Ascending aorta (tissue), 2 donors: ENCODE data around the gene RAB40C. TPM values are rescaled to one million over a fixed set of nuclear protein-coding genes. Genes with fewer than 3 reads are reported as not detected.

ENCODE experiments used
- DNase-seq, 2 donors: peaks; one replicate each; pipeline ENCODE4 v3.0.0-alpha.2; 2019; ENCODE audit warnings: low spot score in 2 of 2
- H3K27ac ChIP-seq, 2 donors: fragments of 200-600 bp; sonication (generic); one replicate each; pipeline ENCODE4 v1.5.1; 2016 to 2017; ENCODE audit warnings: mild to moderate bottlenecking in 1 of 2
- H3K27me3 ChIP-seq: fragments of 200-600 bp; sonication (generic); one replicate; pipeline ENCODE4 v1.5.1; 2017
- H3K36me3 ChIP-seq, 2 donors: fragments of 200-600 bp; sonication (generic); one replicate each; pipeline ENCODE4 v1.5.1; 2016
- H3K4me1 ChIP-seq, 2 donors: fragments of 200-600 bp; sonication (generic); one replicate each; pipeline ENCODE4 v1.5.1; 2016 to 2017; ENCODE audit warnings: mild to moderate bottlenecking in 1 of 2
- H3K4me3 ChIP-seq, 2 donors: fragments of 200-600 bp; sonication (generic); one replicate each; pipeline ENCODE4 v1.5.1; 2016 to 2017; ENCODE audit warnings: mild to moderate bottlenecking in 1 of 2
- H3K9me3 ChIP-seq, 2 donors: fragments of 200-600 bp; sonication (generic); one replicate each; pipeline ENCODE4 v1.5.1; 2016
- intact Hi-C: fragments of 100-400 bp; cut with DNase I; formaldehyde crosslinking; loops from one replicate; pipeline ENCODE4 v1.15.1; 2023
- total RNA-seq: library from RNA; depleted of rRNA; stranded (reverse); fragments of >200 nt; gene quantifications from one replicate; pipeline ENCODE4 v1.1.0, GENCODE V29; 2016
- TF ChIP-seq, protein P1 (sequence below), 3 experiments: fragments of 200-600 bp in 2 of 3; fragments of 450-650 bp in 1 of 3; sonication (generic) in 2 of 3; IDR thresholded peaks; one replicate each; pipeline ENCODE4 v1.5.1; 2016 to 2019; ENCODE audit warnings: antibody characterized with exemption in 3 of 3, mild to moderate bottlenecking in 1 of 3, moderate library complexity in 1 of 3

RAB40C gene
- total RNA-seq, 1 donor from 2014 or later, result 29.8 TPM

DNA sequence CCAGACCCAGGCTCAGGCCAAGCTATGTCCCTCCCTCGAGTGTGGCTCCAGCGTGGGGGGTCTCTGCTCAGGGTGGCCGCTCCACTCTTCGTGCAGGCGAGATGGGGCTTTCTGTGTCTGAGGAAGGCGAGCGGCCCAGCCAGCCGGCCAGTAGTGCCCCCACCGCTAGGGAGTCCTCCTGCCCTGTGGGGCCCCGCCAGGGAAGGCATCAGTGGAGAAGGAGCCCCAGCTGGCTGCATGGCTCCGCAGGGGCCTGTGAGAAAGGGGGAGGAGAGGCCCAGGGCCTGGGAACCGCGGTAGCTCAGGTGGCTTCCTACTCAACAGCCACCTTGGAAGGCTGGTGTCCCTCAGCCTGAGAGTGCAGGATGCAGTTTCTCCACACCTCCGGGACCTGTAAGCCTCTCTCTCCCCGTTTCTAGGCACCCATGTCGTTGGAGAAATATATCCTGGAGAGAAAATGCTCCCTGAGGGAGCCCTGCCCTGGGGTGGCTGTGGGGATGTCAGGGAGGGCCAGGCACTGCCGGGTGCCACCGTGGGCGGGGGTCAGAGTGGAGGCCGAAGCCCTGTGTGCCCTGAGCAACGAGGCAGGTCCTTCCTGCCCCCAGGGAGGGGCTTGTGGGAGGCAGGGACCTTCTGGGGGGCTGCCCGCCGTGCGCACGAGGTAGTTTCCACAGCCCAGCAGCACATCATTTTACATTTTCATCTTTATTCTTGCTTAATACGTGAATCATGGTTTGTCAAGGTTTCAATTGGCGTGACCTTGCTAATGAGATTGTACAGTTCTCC is 16.8 kb upstream of the RAB40C start:
- no peak overlapping the region for H3K4me3 ChIP-seq
- peaks cover 0 to 9% of the 10 kb centered on the region in 2 donors for H3K4me1 ChIP-seq
- no peaks in the 10 kb centered on the region for H3K9me3 ChIP-seq
- H3K27me3 ChIP-seq, result no peaks in the 10 kb centered on the region
- intact Hi-C loops, result no loop called here
- no peak for DNase-seq
- no peak overlapping the region for H3K27ac ChIP-seq
- TF ChIP-seq, protein P1, sequence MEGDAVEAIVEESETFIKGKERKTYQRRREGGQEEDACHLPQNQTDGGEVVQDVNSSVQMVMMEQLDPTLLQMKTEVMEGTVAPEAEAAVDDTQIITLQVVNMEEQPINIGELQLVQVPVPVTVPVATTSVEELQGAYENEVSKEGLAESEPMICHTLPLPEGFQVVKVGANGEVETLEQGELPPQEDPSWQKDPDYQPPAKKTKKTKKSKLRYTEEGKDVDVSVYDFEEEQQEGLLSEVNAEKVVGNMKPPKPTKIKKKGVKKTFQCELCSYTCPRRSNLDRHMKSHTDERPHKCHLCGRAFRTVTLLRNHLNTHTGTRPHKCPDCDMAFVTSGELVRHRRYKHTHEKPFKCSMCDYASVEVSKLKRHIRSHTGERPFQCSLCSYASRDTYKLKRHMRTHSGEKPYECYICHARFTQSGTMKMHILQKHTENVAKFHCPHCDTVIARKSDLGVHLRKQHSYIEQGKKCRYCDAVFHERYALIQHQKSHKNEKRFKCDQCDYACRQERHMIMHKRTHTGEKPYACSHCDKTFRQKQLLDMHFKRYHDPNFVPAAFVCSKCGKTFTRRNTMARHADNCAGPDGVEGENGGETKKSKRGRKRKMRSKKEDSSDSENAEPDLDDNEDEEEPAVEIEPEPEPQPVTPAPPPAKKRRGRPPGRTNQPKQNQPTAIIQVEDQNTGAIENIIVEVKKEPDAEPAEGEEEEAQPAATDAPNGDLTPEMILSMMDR (IDR thresholded peaks at IDR 0.05), result no peak
- H3K36me3 ChIP-seq, result peaks cover 21 to 27% of the 10 kb centered on the region in 2 donors

DNA sequence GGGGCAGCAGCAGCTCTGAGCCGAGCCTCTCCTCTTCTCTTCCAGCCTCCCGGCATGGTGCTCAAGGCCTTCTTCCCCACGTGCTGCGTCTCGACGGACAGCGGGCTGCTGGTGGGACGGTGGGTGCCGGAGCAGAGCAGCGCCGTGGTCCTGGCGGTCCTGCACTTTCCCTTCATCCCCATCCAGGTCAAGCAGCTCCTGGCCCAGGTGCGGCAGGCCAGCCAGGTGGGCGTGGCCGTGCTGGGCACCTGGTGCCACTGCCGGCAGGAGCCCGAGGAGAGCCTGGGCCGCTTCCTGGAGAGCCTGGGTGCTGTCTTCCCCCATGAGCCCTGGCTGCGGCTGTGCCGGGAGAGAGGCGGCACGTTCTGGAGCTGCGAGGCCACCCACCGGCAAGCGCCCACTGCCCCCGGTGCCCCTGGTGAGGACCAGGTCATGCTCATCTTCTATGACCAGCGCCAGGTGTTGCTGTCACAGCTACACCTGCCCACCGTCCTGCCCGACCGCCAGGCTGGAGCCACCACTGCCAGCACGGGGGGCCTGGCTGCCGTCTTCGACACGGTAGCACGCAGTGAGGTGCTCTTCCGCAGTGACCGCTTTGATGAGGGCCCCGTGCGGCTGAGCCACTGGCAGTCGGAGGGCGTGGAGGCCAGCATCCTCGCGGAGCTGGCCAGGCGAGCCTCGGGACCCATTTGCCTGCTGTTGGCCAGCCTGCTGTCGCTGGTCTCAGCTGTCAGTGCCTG is 15.7 kb upstream of the RAB40C start:
- Histone ChIP-seq H3K4me3 (no peak overlapping the region), H3K4me1 (peaks cover 0 to 7% of the 10 kb centered on the region in 2 donors), H3K27me3 (no peaks in the 10 kb centered on the region), H3K9me3 (no peaks in the 10 kb centered on the region), H3K36me3 (peaks cover 21 to 27% of the 10 kb centered on the region in 2 donors), H3K27ac (no peak overlapping the region)
- TF ChIP-seq, protein P1 (IDR thresholded peaks at IDR 0.05), result no peak
- DNase-seq, result no peak
- intact Hi-C loops, result no loop called here

DNA sequence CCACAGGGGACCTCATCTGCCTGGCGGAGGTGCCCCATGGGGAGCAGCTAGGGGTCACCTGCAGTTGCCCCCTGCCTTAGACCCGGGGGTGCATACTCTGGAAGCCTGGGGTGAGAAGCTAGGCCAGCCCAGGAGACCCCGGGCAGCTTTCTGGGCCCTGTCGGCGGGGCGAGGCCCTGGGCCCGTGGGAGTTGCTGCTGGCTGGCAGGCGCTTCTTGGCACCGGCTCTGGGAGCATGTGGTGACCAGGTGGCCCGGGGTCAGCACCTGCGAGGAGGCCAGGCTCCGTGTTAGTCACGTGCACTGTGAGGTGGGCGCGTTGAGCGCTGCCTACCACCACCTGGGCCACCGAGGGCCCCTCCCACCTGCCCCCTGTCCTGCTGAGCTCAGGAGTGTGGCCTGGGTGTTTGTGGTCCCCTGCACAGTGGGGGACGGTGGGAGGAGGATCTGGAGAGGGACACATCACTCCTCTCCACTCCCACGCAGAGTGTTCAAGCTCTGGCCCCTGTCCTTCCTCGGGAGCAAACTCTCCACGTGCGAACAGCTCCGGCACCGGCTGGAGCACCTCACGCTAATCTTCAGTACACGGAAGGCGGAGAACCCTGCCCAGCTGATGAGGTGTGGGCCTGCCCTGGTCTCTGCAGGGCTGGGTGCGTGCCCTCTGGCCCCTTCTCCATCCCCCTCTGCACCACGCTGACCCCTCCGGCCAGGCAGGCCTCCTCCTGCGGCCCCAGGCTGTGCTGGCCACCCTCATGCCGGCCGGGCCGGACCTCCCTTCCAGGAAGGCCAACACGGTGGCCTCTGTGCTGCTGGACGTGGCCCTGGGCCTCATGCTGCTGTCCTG is 14.3 kb upstream of the RAB40C start:
- Histone ChIP-seq H3K36me3 (peaks cover 21 to 27% of the 10 kb centered on the region in 2 donors), H3K4me3 (no peak overlapping the region), H3K27me3 (no peaks in the 10 kb centered on the region), H3K27ac (no peak overlapping the region), H3K9me3 (no peaks in the 10 kb centered on the region), H3K4me1 (peaks cover 0 to 2% of the 10 kb centered on the region in 2 donors)
- DNase-seq, result no peak
- intact Hi-C loops, result no loop called here
- TF ChIP-seq, protein P1 (IDR thresholded peaks at IDR 0.05), result no peak

DNA sequence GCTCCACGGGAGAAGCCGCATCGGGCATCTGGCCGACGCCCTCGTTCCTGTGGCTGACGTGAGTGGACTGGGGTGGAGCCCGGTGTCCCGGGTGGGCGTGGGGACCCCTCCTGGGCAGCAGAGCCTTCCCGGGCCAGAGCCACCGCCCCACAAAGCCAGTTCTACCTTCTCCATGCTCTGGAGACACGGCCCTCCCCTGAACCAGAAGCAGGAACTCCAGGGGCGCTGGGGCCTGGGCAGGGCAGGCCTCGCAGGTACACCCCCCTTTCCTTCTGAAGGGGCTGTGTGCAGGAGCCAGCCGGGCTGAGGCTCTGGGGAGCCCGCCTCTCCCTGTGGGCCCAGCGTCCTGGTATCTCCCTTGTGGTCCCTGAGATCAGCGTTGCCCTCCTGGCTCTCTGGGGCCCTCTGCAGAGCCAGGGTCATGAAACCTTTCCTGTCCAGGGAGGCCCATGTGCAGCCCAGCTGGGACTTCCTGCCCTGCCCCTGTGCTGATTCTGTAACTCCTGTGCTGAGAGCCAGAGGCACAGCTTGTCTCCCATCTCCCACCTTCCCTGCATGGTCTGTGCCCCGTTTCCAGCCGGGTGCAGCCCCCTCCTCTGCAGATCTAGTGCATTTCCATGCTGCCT is 13.6 kb upstream of the RAB40C start:
- Histone ChIP-seq H3K27me3 (no peaks in the 10 kb centered on the region), H3K4me1 (no peaks in the 10 kb centered on the region), H3K27ac (no peak overlapping the region), H3K36me3 (peaks cover 27 to 28% of the 10 kb centered on the region in 2 donors), H3K4me3 (no peak overlapping the region), H3K9me3 (no peaks in the 10 kb centered on the region)
- TF ChIP-seq, protein P1 (IDR thresholded peaks at IDR 0.05), result no peak
- intact Hi-C loops, result no loop called here
- DNase-seq, result no peak

DNA sequence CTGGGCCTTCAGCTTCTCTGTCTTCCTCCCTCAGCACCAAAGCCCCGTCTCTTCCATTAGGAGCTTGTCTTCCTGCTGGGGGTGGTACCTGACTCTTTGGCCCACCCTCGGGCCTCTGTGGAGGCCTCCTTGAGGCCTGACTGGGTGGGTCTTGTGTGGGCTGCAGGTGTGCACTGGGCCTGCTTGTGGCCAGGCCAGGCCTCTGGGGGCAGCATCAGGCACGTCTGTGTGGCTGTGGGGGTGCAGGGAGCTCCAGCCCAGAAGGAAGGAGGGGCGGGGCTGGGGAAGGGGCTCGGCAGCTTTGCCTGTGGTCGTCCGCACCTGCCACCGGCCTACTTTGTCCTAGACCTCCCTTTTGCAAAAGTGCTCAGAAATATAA is 13.1 kb upstream of the RAB40C start:
- Histone ChIP-seq H3K9me3 (no peaks in the 10 kb centered on the region), H3K27ac (no peak overlapping the region), H3K4me3 (no peak overlapping the region), H3K36me3 (peaks cover 27 to 28% of the 10 kb centered on the region in 2 donors), H3K4me1 (no peaks in the 10 kb centered on the region), H3K27me3 (no peaks in the 10 kb centered on the region)
- DNase-seq, result no peak
- intact Hi-C loops, result no loop called here
- TF ChIP-seq, protein P1 (IDR thresholded peaks at IDR 0.05), result no peak
